ENCODE results near the gene ULBP1.

GRCh38 chr6:149923327-149923986, 40.3 kb upstream of the ULBP1 start:
- TF ChIP-seq CTCF (IDR thresholded peaks at IDR 0.05) (no peak), POLR2A (IDR thresholded peaks at IDR 0.05) (no peak)
